ENCODE measurements around the gene NHSL1.

- TF ChIP-seq CTCF (IDR thresholded peaks at IDR 0.05) (no peak), ZFX (IDR thresholded peaks at IDR 0.05; ENCODE audit: borderline replicate concordance) (no peak)
Measured at GRCh38 chr6:138420356-138420755, 78.9 kb downstream of the NHSL1 start.

All from 22Rv1 (cell line).